Heart right ventricle (tissue), 16 donors: ENCODE measurements around the gene HNRNPUL2. TPM values are rescaled to one million over a fixed set of nuclear protein-coding genes. Genes with fewer than 3 reads are reported as not detected.
"Not testable (repeated sequence)": the region's sequence is repeated elsewhere in the genome, so short reads cannot be mapped to it uniquely, and the experiment has no call there.

ENCODE experiments used
- ATAC-seq, 8 donors: fragments of 200-7000 bp; cut with Tn5 transposase; one replicate each; pipeline ENCODE4 v1.9.1; 2020; ENCODE audit warnings: mild to moderate bottlenecking in 8 of 8, moderate library complexity in 8 of 8, moderate number of reproducible peaks in 1 of 8
- DNase-seq, 2 donors: peaks; one replicate each; pipeline ENCODE4 v3.0.0-alpha.2; 2020
- H3K27ac ChIP-seq, 10 donors: fragments of 200-600 bp; sonication (generic) in 2 of 10; one replicate each; pipeline versions ENCODE4 v1.5.0 to v1.8.0; 2020 to 2022; ENCODE audit warnings: mild to moderate bottlenecking in 3 of 10
- H3K27me3 ChIP-seq, 7 donors: fragments of 200-600 bp; one replicate each; pipeline ENCODE4 v1.8.0; 2021 to 2022; ENCODE audit warnings: mild to moderate bottlenecking in 2 of 7
- H3K36me3 ChIP-seq, 9 donors: fragments of 200-600 bp; sonication (generic) in 1 of 9; one replicate each; pipeline versions ENCODE4 v1.5.0 to v1.8.0; 2020 to 2022; ENCODE audit warnings: mild to moderate bottlenecking in 2 of 9
- H3K4me1 ChIP-seq, 9 donors: fragments of 200-600 bp; sonication (generic) in 1 of 9; one replicate each; pipeline versions ENCODE4 v1.5.0 to v1.8.0; 2020 to 2022; ENCODE audit warnings: mild to moderate bottlenecking in 4 of 9
- H3K4me3 ChIP-seq, 10 donors: fragments of 200-600 bp; sonication (generic) in 2 of 10; one replicate each; pipeline versions ENCODE4 v1.5.0 to v1.8.0; 2020 to 2022; ENCODE audit warnings: mild to moderate bottlenecking in 7 of 10, moderate library complexity in 2 of 10
- H3K9me3 ChIP-seq, 11 donors: fragments of 200-600 bp in 10 of 11; sonication (generic) in 2 of 11; one replicate each; pipeline versions ENCODE4 v1.5.0 to v1.8.0; 2013 to 2022; ENCODE audit warnings: mild to moderate bottlenecking in 2 of 11, control low read depth in 1 of 11, moderate library complexity in 1 of 11
- WGBS, 2 donors: extraction: QIAGEN DNeasy Blood & Tissue Kit; methylation state at CpG; one replicate each; pipeline ENCODE4 v1.1.7; 2013; ENCODE audit warnings: inconsistent platforms in 1 of 2; 5-methylcytosine and 5-hydroxymethylcytosine counted together
- intact Hi-C, 10 donors: fragments of 100-400 bp; cut with DNase I; formaldehyde crosslinking; loops; one replicate each; pipeline versions ENCODE4 v1.11.1 to v1.14.2; 2022
- polyA plus RNA-seq, 2 donors: library from polyadenylated mRNA; stranded (reverse); fragments of 200-250 nt; gene quantifications; one replicate each; pipeline ENCODE4 v1.2.3, GENCODE V29; 2013
- total RNA-seq, 10 donors: library from RNA; stranded (reverse); fragmentation: NEBNext Ultra II Directional in 3 of 10; extraction: Animal tissue kit (Norgen Biotek cat#: 25700) in 3 of 10; gene quantifications; one replicate each; pipeline versions ENCODE4 v1.2.1 to v1.2.4, GENCODE V29; 2021 to 2023
- TF ChIP-seq, protein P1 (sequence below), 9 donors: fragments of 200-600 bp; sonication (generic) in 2 of 9; IDR thresholded peaks; one replicate each; pipeline versions ENCODE4 v1.5.0 to v1.8.0; 2021 to 2022; ENCODE audit warnings: antibody characterized with exemption in 9 of 9, mild to moderate bottlenecking in 5 of 9, moderate library complexity in 1 of 9
- donor health status: Arrhythmogenic right ventricular cardiomyopathy.
- donor health status: ischemic (EF 13 %, LVEDD 7.1; RV severe dilation, severe dysfunction).
- donor health status: healthy with polysubstance abuse.
- donor health status: DM: no; HTN: yes; CAD: no.
- donor health status: DM: no; HTN: no; CAD: no.
- donor health status: ischemic (EF 25% LVEDD 6.9; RV normal size, moderate dysfunction).
- donor health status: ischemic (EF 25% LVEDD 5.7; RV mildly dilated, moderate dysfunction).
- donor health status: healthy.
- donor health status: DM: yes; HTN: yes; CAD: no.
- donor health status: Ischemic cardiomyopathy.
- donor health status: ischemic (EF 35%, LVEDD 5.7; RV mildly dilated, moderate dysfunction).
- donor health status: nonischemic (EF 11% LVEDD 7.7; RV severe dilation, severe dysfunction).
- donor health status: DM: yes; HTN: yes; CAD: no.
- donor health status: PGD.
- donor health status: ischemic (EF 29% LVEDD 5.4; RV normal size, mild dysfunction).
- donor health status: nonischemic (EF 23%, LVEDD 6.1; RV moderate dilation, normal function).

HNRNPUL2 gene
- total and polyA plus RNA-seq, 12 donors = 21.4 to 40.9 (median 33.4) TPM

DNA sequence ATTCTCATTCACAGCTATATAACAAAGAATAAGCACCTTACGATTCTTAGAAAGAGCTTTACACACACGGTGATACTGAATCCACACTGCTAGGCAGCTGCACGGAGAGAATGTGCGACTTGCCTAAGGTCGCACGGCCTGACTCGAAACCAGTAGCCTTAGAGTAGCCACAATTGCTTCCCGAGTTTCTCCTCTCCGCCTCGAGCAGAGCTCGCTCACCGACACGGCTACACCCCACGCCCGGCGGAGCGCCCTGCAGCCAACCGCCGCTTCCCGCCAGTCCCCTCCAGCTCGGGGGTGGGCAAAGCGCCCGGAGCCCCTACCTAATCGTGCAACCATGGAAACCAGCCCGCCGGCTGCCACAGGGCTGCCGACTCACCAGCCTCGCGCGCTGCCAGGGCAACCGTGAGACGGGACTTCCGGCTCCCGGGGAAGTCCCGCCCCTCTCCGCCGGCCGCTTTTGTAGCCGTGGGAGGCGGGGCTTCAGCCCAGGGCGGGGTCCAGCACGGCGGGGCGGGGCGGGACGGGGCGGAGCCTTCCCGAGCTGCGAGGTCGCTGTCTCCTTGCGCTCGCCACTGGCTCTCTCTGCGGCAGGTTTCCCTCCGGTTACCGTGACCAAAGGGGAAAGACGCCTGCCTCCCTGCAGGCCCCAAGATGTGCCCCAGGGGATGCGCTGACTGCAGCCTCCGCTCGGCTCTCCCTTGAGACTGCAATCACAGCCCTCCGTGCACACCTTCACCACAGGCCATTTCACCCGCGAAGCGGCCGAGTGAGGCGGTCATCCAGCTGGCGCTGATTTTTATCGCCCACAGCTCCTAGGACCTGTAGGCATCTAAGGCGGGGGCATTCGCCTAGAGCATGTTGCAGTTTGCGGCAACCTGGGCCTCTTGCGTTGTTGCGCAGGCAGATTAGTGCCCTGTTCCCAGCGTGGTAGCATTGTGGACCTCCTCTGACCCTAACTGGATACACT lies 21.1 kb downstream of the HNRNPUL2 start:
- H3K27ac ChIP-seq = peak overlapping the region; percentile 63 to 91 (median 81)
- TF ChIP-seq, protein P1, sequence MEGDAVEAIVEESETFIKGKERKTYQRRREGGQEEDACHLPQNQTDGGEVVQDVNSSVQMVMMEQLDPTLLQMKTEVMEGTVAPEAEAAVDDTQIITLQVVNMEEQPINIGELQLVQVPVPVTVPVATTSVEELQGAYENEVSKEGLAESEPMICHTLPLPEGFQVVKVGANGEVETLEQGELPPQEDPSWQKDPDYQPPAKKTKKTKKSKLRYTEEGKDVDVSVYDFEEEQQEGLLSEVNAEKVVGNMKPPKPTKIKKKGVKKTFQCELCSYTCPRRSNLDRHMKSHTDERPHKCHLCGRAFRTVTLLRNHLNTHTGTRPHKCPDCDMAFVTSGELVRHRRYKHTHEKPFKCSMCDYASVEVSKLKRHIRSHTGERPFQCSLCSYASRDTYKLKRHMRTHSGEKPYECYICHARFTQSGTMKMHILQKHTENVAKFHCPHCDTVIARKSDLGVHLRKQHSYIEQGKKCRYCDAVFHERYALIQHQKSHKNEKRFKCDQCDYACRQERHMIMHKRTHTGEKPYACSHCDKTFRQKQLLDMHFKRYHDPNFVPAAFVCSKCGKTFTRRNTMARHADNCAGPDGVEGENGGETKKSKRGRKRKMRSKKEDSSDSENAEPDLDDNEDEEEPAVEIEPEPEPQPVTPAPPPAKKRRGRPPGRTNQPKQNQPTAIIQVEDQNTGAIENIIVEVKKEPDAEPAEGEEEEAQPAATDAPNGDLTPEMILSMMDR (IDR thresholded peaks at IDR 0.05) = no peak
- peaks cover 0 to 25% (median 7%) of the 10 kb centered on the region in 9 donors for H3K36me3 ChIP-seq
- no peaks in the 10 kb centered on the region for H3K9me3 ChIP-seq
- intact Hi-C loops = loop anchor here in 3 of 10 donors (5.0 kb wide), 3 partner anchors 34 to 136 kb away; partner anchors contain the start of genes LBHD1 (in 2 of the 3), UQCC3 (in 2 of the 3), C11orf98 (in 1 of the 3) and CSKMT (in 1 of the 3)
- peak overlapping the region; percentile 42 to 90 (median 72) for H3K4me3 ChIP-seq
- peaks cover 23 to 61% (median 40%) of the 10 kb centered on the region in 9 donors for H3K4me1 ChIP-seq
- ATAC-seq (peak; percentile 85 to 90 (median 88)), DNase-seq (peak; percentile 93 to 96)
- WGBS, 2 donors = 3 to 4% methylated on average over 70 to 73 of the region's 73 CpGs
- H3K27me3 ChIP-seq = no peaks in the 10 kb centered on the region

DNA sequence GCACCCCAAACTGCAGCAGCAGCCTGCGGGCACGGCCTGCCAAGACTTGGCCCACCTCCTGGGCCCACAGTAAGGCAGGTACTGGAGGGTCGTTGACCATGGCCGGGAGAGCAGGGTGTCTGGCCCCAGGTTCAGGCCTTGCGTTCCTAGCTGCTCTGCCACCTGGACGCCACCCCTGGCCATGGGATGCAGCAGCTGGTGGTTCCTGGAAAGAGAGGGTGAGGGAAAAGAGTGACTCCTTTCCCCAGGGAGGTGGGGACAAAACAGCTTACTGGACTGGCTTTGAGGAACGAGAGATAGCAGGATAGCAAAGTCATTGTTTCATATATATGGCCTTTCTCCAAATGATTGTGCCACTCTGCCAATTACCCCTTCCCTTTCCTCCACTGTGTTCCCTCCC lies 21.8 kb downstream of the HNRNPUL2 start:
- DNase-seq (no peak), ATAC-seq (no peak)
- H3K9me3 ChIP-seq = no peaks in the 10 kb centered on the region
- peaks cover 23 to 57% (median 39%) of the 10 kb centered on the region in 9 donors for H3K4me1 ChIP-seq
- TF ChIP-seq, protein P1 (IDR thresholded peaks at IDR 0.05) = no peak
- peaks cover 0 to 25% (median 11%) of the 10 kb centered on the region in 9 donors for H3K36me3 ChIP-seq
- no peaks in the 10 kb centered on the region for H3K27me3 ChIP-seq
- peak overlapping the region in 9 of 10 donors; percentile 70 to 91 (median 84) for H3K27ac ChIP-seq
- peak overlapping the region in 9 of 10 donors; percentile 55 to 90 (median 73) for H3K4me3 ChIP-seq
- intact Hi-C loops = loop anchor here in 3 of 10 donors (5.0 kb wide), 3 partner anchors 33 to 137 kb away; partner anchors contain the start of genes LBHD1 (in 2 of the 3), UQCC3 (in 2 of the 3), C11orf98 (in 1 of the 3) and CSKMT (in 1 of the 3)
- 51 to 62% methylated on average over 7 of the region's 7 CpGs for WGBS, 2 donors

- intact Hi-C loops, H3K27ac ChIP-seq, DNase-seq, H3K9me3 ChIP-seq, H3K4me3 ChIP-seq, ATAC-seq, H3K27me3 ChIP-seq: not testable (repeated sequence)
- 81 to 98% methylated on average over 4 of the region's 4 CpGs for WGBS, 2 donors
- peaks cover 17 to 47% (median 30%) of the 10 kb centered on the region in 9 donors for H3K4me1 ChIP-seq
- H3K36me3 ChIP-seq = peaks cover 0 to 35% (median 11%) of the 10 kb centered on the region in 9 donors
Measured at GRCh38 chr11:62703921-62704320, 23.3 kb downstream of the HNRNPUL2 start.

GRCh38 chr11:62702246-62702645 lies 25.0 kb downstream of the HNRNPUL2 start:
- Histone ChIP-seq H3K27ac (peak overlapping the region in 1 of 10 donors; percentile 40), H3K4me1 (peaks cover 12 to 34% (median 20%) of the 10 kb centered on the region in 9 donors), H3K36me3 (peaks cover 0 to 45% (median 11%) of the 10 kb centered on the region in 9 donors), H3K4me3 (no peak overlapping the region), H3K27me3 (no peaks in the 10 kb centered on the region), H3K9me3 (no peaks in the 10 kb centered on the region)
- no peak for DNase-seq
- intact Hi-C loops = no loop called here
- ATAC-seq = no peak
- TF ChIP-seq, protein P1 (IDR thresholded peaks at IDR 0.05) = no peak
- 89 to 93% methylated on average over 11 of the region's 11 CpGs for WGBS, 2 donors
